Type B pancreatic cell (in vitro differentiated cells): Measurements from ENCODE around the gene ZBTB46. TPM values are rescaled to one million over a fixed set of nuclear protein-coding genes. Genes with fewer than 3 reads are reported as not detected.
A peak's percentile ranks its signal among the peaks of the same experiment; 100 is the strongest.

ENCODE experiments used
- DNase-seq: peaks from one replicate; pipeline ENCODE4 v3.0.0; 2021; ENCODE audit warnings: mixed read lengths; ENCODE audit not compliant: unreplicated experiment; ENCODE audit errors: extremely low spot score
- H3K27ac Mint-ChIP-seq: 2 replicates; pipeline ENCODE4 v1.8.0; 2021; ENCODE audit warnings: mild to moderate bottlenecking, mixed read lengths
- H3K27me3 Mint-ChIP-seq: 2 replicates; pipeline ENCODE4 v1.8.0; 2021; ENCODE audit warnings: mixed read lengths
- H3K36me3 Mint-ChIP-seq: 2 replicates; pipeline ENCODE4 v1.8.0; 2021; ENCODE audit warnings: mixed read lengths
- H3K4me1 Mint-ChIP-seq: one replicate; pipeline ENCODE4 v1.8.0; 2021; ENCODE audit warnings: mixed read lengths; ENCODE audit not compliant: unreplicated experiment
- H3K4me3 Mint-ChIP-seq: 2 replicates; pipeline ENCODE4 v1.8.0; 2021; ENCODE audit warnings: mild to moderate bottlenecking, mixed read lengths
- H3K9me3 Mint-ChIP-seq: 2 replicates; pipeline ENCODE4 v1.8.0; 2021; ENCODE audit warnings: mixed read lengths
- CTCF ChIP-seq: fragments of 200-600 bp; sonication (generic); conservative IDR thresholded peaks from 2 replicates; pipeline ENCODE4 v1.5.0; 2021; ENCODE audit warnings: antibody characterized with exemption, mild to moderate bottlenecking
- total RNA-seq: library from RNA; stranded (reverse); gene quantifications from 2 replicates; pipeline ENCODE4 v1.2.1, GENCODE V29; 2021; ENCODE audit warnings: low replicate concordance

The ZBTB46 gene
- total RNA-seq, 1 donor from 2014 or later, result 13.6 TPM

DNA sequence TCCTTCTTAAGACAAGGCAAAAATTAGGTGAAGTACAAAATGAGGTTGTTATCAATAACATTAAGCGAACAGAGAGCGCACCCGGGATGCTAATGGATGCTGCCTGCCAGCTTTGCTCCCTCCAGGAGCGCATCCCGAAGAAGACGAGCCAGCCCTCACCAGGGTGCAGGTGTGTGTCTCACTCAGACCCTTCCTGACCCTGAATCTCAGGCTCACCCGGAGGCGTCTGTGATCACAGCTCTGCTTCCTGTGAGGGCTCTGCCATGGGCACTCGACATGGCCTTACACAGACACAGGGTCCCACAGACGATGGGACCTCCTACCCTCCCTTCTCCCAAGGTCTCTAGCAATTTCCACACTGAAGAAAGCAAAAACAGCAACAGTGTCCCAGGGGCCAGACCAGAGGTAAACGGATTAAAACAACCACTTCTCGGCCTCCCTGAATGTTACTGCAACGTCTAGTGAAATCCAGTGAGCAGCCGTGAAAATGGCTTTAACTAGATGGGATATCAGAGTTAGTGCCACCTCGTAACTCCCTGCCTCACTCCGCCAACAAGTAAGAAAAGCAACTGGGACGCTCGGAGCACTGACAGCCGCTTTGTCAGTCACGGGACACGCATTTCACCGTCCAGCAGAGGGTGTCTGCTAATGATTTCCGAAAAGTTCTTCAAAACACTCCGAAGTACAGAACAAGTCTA lies 11.7 kb downstream of the ZBTB46 start:
- Mint-ChIP-seq H3K9me3 (no peaks in the 10 kb centered on the region), H3K27ac (peak overlapping the region; percentile 19), H3K4me3 (no peak overlapping the region), H3K27me3 (no peaks in the 10 kb centered on the region), H3K36me3 (peaks cover 7% of the 10 kb centered on the region), H3K4me1 (peaks cover 31% of the 10 kb centered on the region)
- peak; percentile 56 for TF ChIP-seq CTCF
- DNase-seq, result no peak

GRCh38 chr20:63815615-63816253 lies 15.3 kb downstream of the ZBTB46 start:
- no peaks in the 10 kb centered on the region for H3K9me3 Mint-ChIP-seq
- TF ChIP-seq CTCF, result no peak
- peaks cover 20% of the 10 kb centered on the region for H3K4me1 Mint-ChIP-seq
- DNase-seq, result no peak
- no peak overlapping the region for H3K4me3 Mint-ChIP-seq
- H3K36me3 Mint-ChIP-seq, result no peaks in the 10 kb centered on the region
- H3K27me3 Mint-ChIP-seq, result no peaks in the 10 kb centered on the region
- H3K27ac Mint-ChIP-seq, result no peak overlapping the region

DNA sequence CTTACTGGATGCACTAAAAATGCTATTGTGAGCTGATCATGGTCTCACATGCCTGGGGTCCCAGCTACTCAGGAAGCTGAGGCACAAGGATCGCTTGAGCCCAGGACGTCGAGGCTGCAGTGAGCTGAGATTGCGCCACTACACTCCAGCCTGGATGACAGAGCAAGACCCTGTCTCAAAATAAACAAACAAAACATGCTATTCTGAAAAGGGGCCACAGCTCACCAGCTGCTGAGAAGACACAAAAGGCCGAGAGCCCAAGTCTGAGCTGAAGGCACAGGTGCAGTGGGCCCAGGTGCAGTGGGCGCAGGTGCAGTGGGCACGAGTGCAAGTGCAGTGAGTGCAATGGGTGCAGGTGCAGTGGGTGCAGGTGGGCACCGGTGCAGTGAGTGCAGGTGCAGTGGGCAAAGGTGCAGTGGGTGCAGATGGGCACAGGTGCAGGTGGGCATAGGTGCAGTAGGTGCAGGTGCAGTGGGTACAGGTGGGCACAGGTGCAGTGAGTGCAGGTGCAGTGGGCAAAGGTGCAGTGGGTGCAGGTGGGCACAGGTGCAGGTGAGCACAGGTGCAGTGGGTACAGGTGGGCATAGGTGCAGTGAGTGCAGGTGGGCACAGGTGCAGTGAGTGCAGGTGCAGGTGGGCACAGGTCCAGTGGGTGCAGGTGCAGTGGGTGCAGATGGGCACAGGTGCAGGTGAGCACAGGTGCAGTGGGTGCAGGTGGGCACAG lies 16.0 kb downstream of the ZBTB46 start:
- no peak for DNase-seq
- Mint-ChIP-seq H3K27ac (peak overlapping the region; percentile 53), H3K4me3 (peak overlapping the region; percentile 60), H3K36me3 (no peaks in the 10 kb centered on the region), H3K9me3 (no peaks in the 10 kb centered on the region), H3K4me1 (peaks cover 20% of the 10 kb centered on the region), H3K27me3 (no peaks in the 10 kb centered on the region)
- TF ChIP-seq CTCF, result no peak

- Mint-ChIP-seq H3K27me3 (no peaks in the 10 kb centered on the region), H3K9me3 (no peaks in the 10 kb centered on the region), H3K36me3 (no peaks in the 10 kb centered on the region), H3K27ac (no peak overlapping the region), H3K4me3 (no peak overlapping the region), H3K4me1 (peaks cover 9% of the 10 kb centered on the region)
- DNase-seq, result no peak
- TF ChIP-seq CTCF, result no peak
Measured at GRCh38 chr20:63811491-63811875, 19.6 kb downstream of the ZBTB46 start.

DNA sequence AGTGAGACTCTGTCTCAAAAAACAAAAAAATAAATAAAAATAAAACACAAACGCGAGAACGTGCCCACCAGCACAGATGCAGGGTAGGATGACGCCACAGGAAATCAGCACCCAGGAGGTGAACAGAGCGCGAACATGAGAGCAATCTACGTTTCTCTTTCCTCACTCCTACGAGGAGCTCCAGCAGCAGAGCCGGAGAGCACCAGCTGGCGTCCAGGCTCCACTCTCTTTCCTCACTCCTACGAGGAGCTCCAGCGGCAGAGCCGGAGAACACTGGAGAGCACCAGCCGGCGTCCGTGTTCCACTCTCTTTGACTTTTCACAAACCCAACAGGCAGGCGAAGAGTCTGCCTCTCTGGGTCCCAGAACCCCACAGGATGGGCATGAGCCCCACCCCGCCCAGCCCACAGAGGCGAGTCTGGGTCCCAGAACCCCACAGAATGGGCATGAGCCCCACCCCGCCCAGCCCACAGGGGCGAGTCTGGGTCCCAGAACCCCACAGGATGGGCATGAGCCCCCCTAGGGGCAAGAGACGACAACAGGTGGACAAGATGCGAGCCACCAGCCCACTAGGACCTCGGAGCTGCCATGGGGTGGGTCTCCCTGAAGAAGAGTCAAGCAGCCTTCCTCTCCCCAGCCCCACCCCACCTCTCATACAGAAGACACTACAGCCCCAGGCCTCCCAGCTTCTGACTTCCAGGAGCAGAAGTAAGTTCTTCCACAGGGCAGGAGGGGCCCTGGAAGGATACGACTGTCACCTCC lies 20.2 kb downstream of the ZBTB46 start:
- no peak for TF ChIP-seq CTCF
- H3K4me1 Mint-ChIP-seq, result peaks cover 5% of the 10 kb centered on the region
- H3K27ac Mint-ChIP-seq, result no peak overlapping the region
- no peak for DNase-seq
- no peak overlapping the region for H3K4me3 Mint-ChIP-seq
- H3K36me3 Mint-ChIP-seq, result no peaks in the 10 kb centered on the region
- H3K9me3 Mint-ChIP-seq, result no peaks in the 10 kb centered on the region
- no peaks in the 10 kb centered on the region for H3K27me3 Mint-ChIP-seq
